H1 (cell line): ENCODE results near the gene ATP6V1C2. TPM values are rescaled to one million over a fixed set of nuclear protein-coding genes. Genes with fewer than 3 reads are reported as not detected.
"Not testable (repeated sequence)": the region's sequence is repeated elsewhere in the genome, so short reads cannot be mapped to it uniquely, and the experiment has no call there.

Experiments used
- CTCF ChIA-PET: fragments of 300-600 bp; sonication (Branson Sonifier 250); formaldehyde crosslinking; loops from one replicate; lab custom pipeline; 2021; ENCODE audit not compliant: partially characterized antibody; lab: Charles Lee
- POLR2A ChIA-PET: fragments of 300-600 bp; sonication (Branson Sonifier 250); formaldehyde crosslinking; loops from one replicate; lab custom pipeline; 2021; ENCODE audit warnings: inconsistent platforms; ENCODE audit not compliant: partially characterized antibody; lab: Charles Lee
- DNase-seq, 2 experiments: peaks; one replicate each; pipeline versions ENCODE4 v3.0.0 to v3.0.0-alpha.2; 2010 to 2022; ENCODE audit warnings: low spot score in 2 of 2, low read depth in 1 of 2, mixed read lengths in 1 of 2
- FAIRE-seq: peaks from 2 replicates; lab custom pipeline; 2011; peaks lifted over from hg19 to GRCh38; lab: Jason Lieb, UNC
- H2AFZ ChIP-seq: 2 replicates; pipeline ENCODE4 v1.8.1; 2012; ENCODE audit warnings: low read length, inconsistent platforms
- H2AK5ac ChIP-seq: 2 replicates; pipeline ENCODE4 v1.6.1; 2013; ENCODE audit warnings: low read depth, low read length
- H2BK120ac ChIP-seq: replicated peaks from 2 replicates; pipeline ENCODE3; 2013; ENCODE audit warnings: low read depth, low read length, inconsistent platforms
- H2BK12ac ChIP-seq: 2 replicates; pipeline ENCODE4 v1.6.1; 2013; ENCODE audit warnings: low read depth, low read length
- H2BK15ac ChIP-seq: 2 replicates; pipeline ENCODE4 v1.6.1; 2013; ENCODE audit warnings: low read length
- H2BK20ac ChIP-seq: 2 replicates; pipeline ENCODE4 v1.6.1; 2013; ENCODE audit warnings: low read length
- H2BK5ac ChIP-seq: 2 replicates; pipeline ENCODE4 v1.6.1; 2013; ENCODE audit warnings: low read depth, low read length
- H3K14ac ChIP-seq: 2 replicates; pipeline ENCODE4 v1.6.1; 2013; ENCODE audit warnings: inconsistent platforms; ENCODE audit not compliant: insufficient read length
- H3K18ac ChIP-seq: 2 replicates; pipeline ENCODE4 v1.6.1; 2013; ENCODE audit warnings: low read length; ENCODE audit errors: extremely low read depth
- H3K23ac ChIP-seq: 2 replicates; pipeline ENCODE4 v1.6.1; 2013; ENCODE audit warnings: inconsistent platforms; ENCODE audit not compliant: insufficient read length
- H3K23me2 ChIP-seq: 2 replicates; pipeline ENCODE4 v1.6.1; 2013; ENCODE audit warnings: low read depth, low read length
- H3K27ac ChIP-seq: 2 replicates; pipeline ENCODE4 v1.6.1; 2011; ENCODE audit warnings: low read depth, low read length, inconsistent platforms
- H3K27me3 ChIP-seq, 4 experiments: replicated peaks in 1 of 4; 1 replicate in 1 of 4; 2 replicates in 3 of 4; pipeline versions ENCODE4 v1.6.1 to v1.8.1; 2011 to 2013; ENCODE audit warnings: low read length in 3 of 4, mild to moderate bottlenecking in 3 of 4, inconsistent platforms in 2 of 4, mixed read lengths in 2 of 4, moderate library complexity in 1 of 4; ENCODE audit not compliant: control insufficient read depth in 3 of 4, insufficient read depth in 3 of 4; ENCODE audit errors: extremely low read depth in 1 of 4
- H3K36me3 ChIP-seq, 4 experiments: 2 replicates each; pipeline versions ENCODE4 v1.6.1 to v1.8.1; 2011 to 2013; ENCODE audit warnings: mild to moderate bottlenecking in 4 of 4, low read length in 3 of 4, moderate library complexity in 2 of 4, control low read depth in 1 of 4, inconsistent platforms in 1 of 4; ENCODE audit not compliant: insufficient read depth in 4 of 4, control insufficient read depth in 2 of 4
- H3K4ac ChIP-seq: replicated peaks from 2 replicates; pipeline ENCODE3; 2013; ENCODE audit warnings: low read length, low read depth, mixed read lengths, inconsistent platforms; ENCODE audit not compliant: insufficient read length
- H3K4me1 ChIP-seq, 4 experiments: replicated peaks in 1 of 4; 1 replicate in 1 of 4; 2 replicates in 3 of 4; pipeline versions ENCODE4 v1.6.1 to v1.8.1; 2011 to 2013; ENCODE audit warnings: low read length in 3 of 4, inconsistent platforms in 2 of 4, mixed read lengths in 1 of 4; ENCODE audit not compliant: insufficient read depth in 4 of 4, control insufficient read depth in 3 of 4
- H3K4me2 ChIP-seq, 2 experiments: 2 replicates each; pipeline versions ENCODE4 v1.6.1 to v1.8.1; 2011 to 2013; ENCODE audit warnings: low read depth in 2 of 2, low read length in 2 of 2, control low read depth in 1 of 2, inconsistent platforms in 1 of 2, mild to moderate bottlenecking in 1 of 2; ENCODE audit not compliant: insufficient read depth in 1 of 2
- H3K4me3 ChIP-seq, 4 experiments: fragments of 200-600, 300-600 bp in 1 of 4; sonication (generic), shearing (Covaris generic), sonication (Bioruptor Twin) in 1 of 4; 2 replicates each; pipeline versions ENCODE4 v1.5.1 to v1.8.1; 2011 to 2016; ENCODE audit warnings: low read length in 4 of 4, low read depth in 3 of 4, control low read depth in 2 of 4, inconsistent platforms in 2 of 4, mild to moderate bottlenecking in 2 of 4, mixed read lengths in 1 of 4, moderate library complexity in 1 of 4; ENCODE audit not compliant: insufficient read depth in 2 of 4; ENCODE audit errors: extremely low read depth in 1 of 4
- H3K56ac ChIP-seq: replicated peaks from 2 replicates; pipeline ENCODE3; 2013; ENCODE audit warnings: low read depth, mild to moderate bottlenecking, mixed read lengths, low read length, inconsistent platforms; ENCODE audit not compliant: insufficient read length
- H3K79me1 ChIP-seq: 2 replicates; pipeline ENCODE4 v1.6.1; 2013; ENCODE audit warnings: low read depth, low read length, control low read depth
- H3K79me2 ChIP-seq, 2 experiments: 2 replicates each; pipeline versions ENCODE4 v1.6.1 to v1.8.1; 2012 to 2013; ENCODE audit warnings: low read length in 2 of 2, mild to moderate bottlenecking in 2 of 2, inconsistent platforms in 1 of 2; ENCODE audit not compliant: insufficient read depth in 2 of 2, control insufficient read depth in 1 of 2
- H3K9ac ChIP-seq, 4 experiments: replicated peaks in 1 of 4; 1 replicate in 1 of 4; 2 replicates in 3 of 4; pipeline versions ENCODE4 v1.6.1 to v1.8.1; 2011 to 2013; ENCODE audit warnings: low read depth in 3 of 4, low read length in 3 of 4, control low read depth in 2 of 4, mild to moderate bottlenecking in 2 of 4, moderate library complexity in 2 of 4, inconsistent platforms in 1 of 4; ENCODE audit errors: extremely low read depth in 1 of 4
- H3K9me3 ChIP-seq, 2 experiments: 2 replicates each; pipeline versions ENCODE4 v1.6.1 to v1.8.1; 2012 to 2013; ENCODE audit warnings: mild to moderate bottlenecking in 2 of 2, moderate library complexity in 2 of 2, control low read depth in 1 of 2, inconsistent platforms in 1 of 2, low read depth in 1 of 2, low read length in 1 of 2, mixed read lengths in 1 of 2; ENCODE audit not compliant: insufficient read depth in 2 of 2
- H4K20me1 ChIP-seq, 2 experiments: replicated peaks in 1 of 2; 2 replicates each; pipeline versions ENCODE3 to v1.8.1; 2011 to 2013; ENCODE audit warnings: inconsistent platforms in 2 of 2, low read length in 2 of 2, mild to moderate bottlenecking in 1 of 2; ENCODE audit not compliant: insufficient read depth in 2 of 2, control insufficient read depth in 1 of 2
- H4K5ac ChIP-seq: 2 replicates; pipeline ENCODE4 v1.6.1; 2013; ENCODE audit warnings: low read length, low read depth, mixed read lengths, inconsistent platforms; ENCODE audit not compliant: insufficient read length
- H4K8ac ChIP-seq: 2 replicates; pipeline ENCODE4 v1.8.0; 2013; ENCODE audit warnings: mild to moderate bottlenecking, moderate library complexity, low read length, inconsistent platforms; ENCODE audit not compliant: insufficient read depth; ENCODE audit errors: extremely low read depth
- H4K91ac ChIP-seq: replicated peaks from 2 replicates; pipeline ENCODE3; 2013; ENCODE audit warnings: low read length, mixed read lengths, inconsistent platforms; ENCODE audit not compliant: insufficient read length
- WGBS, 2 experiments: shearing (Covaris generic) in 1 of 2; methylation state at CpG; one replicate each; pipeline versions ENCODE4 v1.1.6 to v1.1.7; 2013 to 2015; ENCODE audit warnings: low lambda C conversion rate in 2 of 2, mixed read lengths in 2 of 2, inconsistent platforms in 1 of 2, low coverage in 1 of 2, missing lambda C conversion rate in 1 of 2; ENCODE audit not compliant: insufficient replicate concordance in 2 of 2, insufficient coverage in 1 of 2, insufficient read length in 1 of 2; ENCODE audit errors: extremely low coverage in 1 of 2, missing lambda C conversion rate in 1 of 2; 5-methylcytosine and 5-hydroxymethylcytosine counted together
- polyA plus RNA-seq, 7 experiments: library from polyadenylated mRNA; depleted of rRNA in 3 of 7; stranded (reverse) in 5 of 7; unstranded in 2 of 7; fragments of >200 nt in 5 of 7; fragments of 200-250 nt in 2 of 7; gene quantifications; 1 replicate in 5 of 7; 2 replicates in 1 of 7; 4 replicates in 1 of 7; pipeline versions ENCODE4 v1.2.1 to v1.2.3, GENCODE V29; 2011 to 2013; ENCODE audit warnings: missing spikeins in 2 of 7, mixed read lengths in 2 of 7
- total RNA-seq: library from RNA; stranded (reverse); fragmentation: NEBNext Ultra II Directional; extraction: Animal tissue kit (Norgen Biotek cat#: 25700); gene quantifications from 2 replicates; pipeline ENCODE4 v1.2.1, GENCODE V29; 2021

Gene ATP6V1C2
- total and polyA plus RNA-seq, 2 of the 8 experiments (the other 6 are each of a cell fraction or from before 2014, with no cell fraction given), result 0.29 to 0.74 TPM

- H4K91ac ChIP-seq, H4K5ac ChIP-seq, H3K79me2 ChIP-seq, H3K56ac ChIP-seq, H3K9ac ChIP-seq, H3K4me1 ChIP-seq, H2BK120ac ChIP-seq, H3K9me3 ChIP-seq, FAIRE-seq, H3K23me2 ChIP-seq, H2BK12ac ChIP-seq, H2AK5ac ChIP-seq, DNase-seq, H3K27me3 ChIP-seq, POLR2A ChIA-PET, H3K23ac ChIP-seq, H3K14ac ChIP-seq, H3K4me2 ChIP-seq, H2AFZ ChIP-seq, H4K8ac ChIP-seq, H3K79me1 ChIP-seq, H2BK20ac ChIP-seq, H2BK15ac ChIP-seq, H2BK5ac ChIP-seq, H3K27ac ChIP-seq, H3K4me3 ChIP-seq, H3K18ac ChIP-seq, H3K4ac ChIP-seq: not testable (repeated sequence)
- Histone ChIP-seq H4K20me1 (peaks cover 2 to 22% of the 10 kb centered on the region in 2 experiments), H3K36me3 (peaks cover 33 to 62% (median 48%) of the 10 kb centered on the region in 4 experiments)
- WGBS, 2 experiments, result 89% methylated on average over 9 of the region's 11 CpGs; no CpG with 5 or more reads in 1 of the 2 experiments
- CTCF ChIA-PET, result interaction anchor here (0.8 to 3.7 kb wide), 3 partner anchors 12 to 71 kb away, joined by 3 to 20 read pairs (median 3); no protein-coding TSS in a partner anchor
Observed at GRCh38 chr2:10780821-10781220, 59.4 kb downstream of the ATP6V1C2 start.
